NCI-H82 (cell line): ENCODE measurements around the gene LUZP2.
"Not testable (repeated sequence)": the region's sequence is repeated elsewhere in the genome, so short reads cannot be mapped to it uniquely, and the experiment has no call there.

Experiments
- DNase-seq: peaks from one replicate; lab custom pipeline; 2025; lab: John Stamatoyannopoulos, UW

The LUZP2 gene

DNA sequence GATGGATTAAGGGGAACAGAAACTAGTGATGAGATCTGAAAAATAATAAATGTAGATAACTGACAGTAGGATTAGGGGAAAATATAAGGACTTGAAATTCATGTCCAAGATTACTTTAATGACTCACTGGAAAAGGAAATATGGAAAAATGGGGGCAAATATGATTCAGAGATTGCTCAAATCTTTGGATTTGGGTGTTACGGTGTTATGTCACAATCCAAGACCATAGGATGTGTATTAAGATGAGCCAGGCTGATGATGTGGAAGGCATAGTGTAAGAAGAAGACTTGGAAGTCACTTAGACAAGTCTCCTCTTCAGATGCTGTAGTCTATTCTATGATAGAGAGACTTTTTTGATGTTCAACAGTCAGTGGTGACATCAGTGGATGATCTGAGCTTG is 323.7 kb downstream of the LUZP2 start:
- DNase-seq, result no peak

DNA sequence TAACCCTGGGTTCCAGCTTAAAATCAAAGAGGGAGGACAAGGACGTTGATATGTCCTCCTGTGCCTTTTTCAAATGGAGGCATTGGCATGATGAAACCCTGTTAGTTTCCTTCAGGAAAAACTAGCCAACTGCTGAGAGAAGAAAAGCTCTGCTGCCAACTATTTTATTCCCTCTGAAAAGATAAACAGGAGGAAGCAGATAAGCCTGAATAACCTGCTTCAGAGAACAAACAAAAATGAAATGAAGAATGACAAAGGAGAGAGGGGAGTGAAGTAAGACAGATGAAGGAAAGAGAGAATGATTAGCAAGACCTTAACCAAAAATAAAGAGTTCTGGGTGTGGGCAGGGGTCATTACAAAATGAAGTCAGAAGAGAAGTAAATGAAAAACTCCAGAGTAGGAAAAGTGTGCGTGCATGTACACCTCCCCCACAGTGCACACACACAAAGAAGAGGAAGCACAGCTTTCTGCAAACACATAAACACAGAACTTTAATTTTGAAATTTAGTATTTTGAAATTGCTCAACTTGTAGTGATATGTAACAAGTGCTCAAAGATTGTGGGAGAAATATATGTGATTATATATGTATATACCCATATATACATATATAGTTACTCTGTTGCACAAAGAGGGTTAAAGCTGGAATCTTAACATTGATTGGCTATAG is 332.2 kb downstream of the LUZP2 start:
- DNase-seq, result no peak

DNA sequence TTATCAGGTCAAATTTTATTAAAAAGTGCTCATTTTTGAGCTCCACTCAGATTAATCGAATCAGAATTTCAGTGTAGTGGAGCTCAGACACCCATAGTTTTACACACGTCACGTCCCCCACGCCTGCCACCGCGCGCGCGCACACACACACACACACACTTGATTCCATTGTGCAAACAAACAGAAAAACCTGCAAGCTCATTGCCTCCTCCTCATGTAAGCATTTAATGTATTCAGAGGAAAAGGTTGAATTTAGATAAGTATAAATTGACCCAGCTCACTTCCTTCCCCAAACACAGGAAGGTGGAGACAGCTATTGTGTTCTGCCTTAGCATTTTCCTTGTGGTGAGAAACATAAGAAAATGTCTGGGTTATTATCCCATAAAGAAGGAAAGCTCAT is 336.7 kb downstream of the LUZP2 start:
- DNase-seq, result no peak

DNA sequence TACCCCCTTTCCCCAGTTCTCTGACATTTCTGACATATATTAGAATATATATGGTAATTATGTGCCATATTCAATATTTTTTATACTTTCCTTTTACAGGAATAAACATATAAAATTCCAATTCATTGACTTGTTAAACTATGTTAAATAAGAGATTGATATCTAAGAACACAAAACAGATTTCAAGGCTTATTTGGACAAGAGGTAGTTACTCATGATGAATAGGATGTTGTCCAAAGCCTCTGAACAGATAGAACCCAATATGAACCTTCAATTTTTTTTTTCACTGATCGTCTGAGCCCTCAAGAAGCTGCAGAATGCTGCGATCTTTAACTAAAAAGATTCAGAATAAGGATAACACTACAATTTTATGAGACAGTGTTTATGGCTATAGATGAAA is 340.3 kb downstream of the LUZP2 start:
- DNase-seq, result no peak

- DNase-seq, result no peak
Measured at GRCh38 chr11:24842308-24842707, 345.5 kb downstream of the LUZP2 start.

DNA sequence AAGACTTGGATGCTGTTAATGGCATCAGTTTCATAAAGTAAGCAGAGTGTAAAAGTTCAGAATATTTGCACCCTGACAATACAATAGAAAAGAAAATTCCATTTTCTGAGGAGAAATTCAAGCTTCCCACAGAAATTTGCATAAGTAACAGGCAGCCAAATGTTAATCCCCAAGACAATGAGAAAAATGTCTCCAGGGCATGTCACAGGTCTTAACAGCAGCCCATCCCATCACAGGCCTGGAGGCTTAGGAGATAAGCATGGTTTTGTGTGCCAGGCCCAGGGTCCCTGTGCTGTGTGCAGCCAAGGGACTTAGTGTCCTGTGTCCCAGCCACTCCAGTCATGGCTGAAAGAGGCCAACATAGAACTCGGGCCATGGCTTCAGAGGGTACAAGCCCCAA is 347.6 kb downstream of the LUZP2 start:
- DNase-seq, result no peak

DNA sequence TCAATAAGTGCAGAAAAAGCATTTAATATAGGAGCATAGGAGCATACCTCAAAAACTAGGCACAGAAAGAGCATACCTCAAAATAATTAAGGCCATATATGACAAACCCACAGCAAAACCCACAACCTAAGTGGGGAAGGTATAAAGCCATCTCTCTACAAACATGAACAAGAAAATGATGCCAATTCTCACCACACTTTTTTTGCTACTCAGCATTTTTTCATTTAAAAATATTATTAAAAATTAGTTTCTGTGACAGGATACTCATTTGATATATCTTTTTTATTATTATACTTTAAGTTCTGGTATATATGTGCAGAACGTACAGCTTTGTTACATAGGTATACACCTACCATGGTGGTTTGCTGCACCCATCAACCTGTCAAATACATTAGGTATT is 352.0 kb downstream of the LUZP2 start:
- DNase-seq, result no peak

DNA sequence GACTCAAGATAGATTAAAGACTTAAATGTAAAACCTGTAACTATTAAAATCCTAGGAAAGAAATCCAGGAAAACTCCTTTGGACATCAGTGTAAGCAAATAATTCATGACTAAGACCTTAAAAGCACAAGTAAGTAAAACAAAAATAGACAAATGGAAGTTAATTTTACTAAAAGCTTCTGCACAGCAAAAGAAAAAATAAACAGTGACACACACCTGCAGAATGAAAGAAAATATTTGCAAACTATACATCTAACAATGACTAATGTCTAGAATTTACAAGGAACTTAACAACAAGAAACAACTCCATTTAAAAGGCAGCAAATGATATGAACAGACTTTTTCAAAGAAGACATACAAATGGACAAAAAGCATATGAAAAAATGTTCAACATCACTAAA is 359.1 kb downstream of the LUZP2 start:
- no peak for DNase-seq

DNA sequence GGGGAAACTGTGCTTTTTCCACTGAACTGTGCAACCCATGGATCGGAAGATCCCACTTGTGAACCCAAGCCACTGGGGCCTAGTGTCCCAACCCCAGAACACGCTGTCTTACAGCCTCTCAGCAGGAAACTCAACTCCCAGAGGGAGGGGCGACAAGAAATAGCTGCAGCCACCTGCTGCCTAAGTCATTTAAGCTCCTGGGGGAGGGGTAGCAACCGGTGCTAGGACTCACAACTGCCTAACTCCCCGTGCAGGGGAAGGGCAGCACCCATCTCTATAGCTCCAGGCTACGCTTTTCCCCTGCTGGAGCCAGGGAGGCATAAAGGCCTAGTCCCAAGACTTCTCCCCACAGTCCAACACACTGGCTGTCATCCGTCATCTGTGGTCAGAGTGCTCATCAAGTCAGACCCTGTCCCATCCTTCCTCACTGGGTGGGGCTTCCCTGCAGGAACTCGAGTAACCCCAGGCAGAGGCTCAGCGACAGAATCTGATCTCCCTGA is 363.0 kb downstream of the LUZP2 start:
- peak; percentile 57 for DNase-seq

- no peak for DNase-seq
Measured at GRCh38 chr11:24861440-24861839, 364.6 kb downstream of the LUZP2 start.

- no peak for DNase-seq
Measured at GRCh38 chr11:24866743-24867142, 369.9 kb downstream of the LUZP2 start.

- no peak for DNase-seq
Measured at GRCh38 chr11:24870048-24870447, 373.2 kb downstream of the LUZP2 start.

- DNase-seq, result no peak
Measured at GRCh38 chr11:24872186-24872585, 375.3 kb downstream of the LUZP2 start.

DNA sequence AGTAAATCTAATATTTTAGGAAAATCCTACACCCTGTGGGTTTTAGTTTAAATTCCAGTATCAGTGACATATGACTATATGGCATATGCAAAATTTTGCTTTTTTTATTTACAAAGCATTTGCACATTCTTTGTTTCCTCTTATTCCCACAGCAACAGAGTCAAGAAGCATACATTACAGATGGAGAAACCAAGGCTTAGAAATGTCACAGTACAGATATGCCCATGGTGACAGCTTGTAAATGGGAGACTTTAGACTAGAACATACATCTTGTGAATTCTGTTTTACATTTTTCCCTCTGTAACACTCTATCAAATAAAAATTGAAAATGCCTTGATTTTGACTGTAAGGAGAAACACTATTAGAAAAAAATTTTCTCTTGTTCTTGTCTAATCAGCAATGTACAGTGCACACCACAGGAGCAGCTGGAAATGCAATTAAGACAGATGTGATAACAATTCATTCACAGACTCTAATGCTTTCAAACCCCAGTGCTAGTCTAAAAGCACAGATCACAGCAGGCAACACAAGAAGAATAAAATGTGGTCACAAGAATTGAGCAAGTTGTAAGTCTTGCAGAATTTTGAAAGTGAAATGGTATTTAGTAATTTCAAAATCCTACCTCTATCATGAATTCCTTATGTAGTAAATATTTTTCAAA is 375.9 kb downstream of the LUZP2 start:
- DNase-seq, result no peak

DNA sequence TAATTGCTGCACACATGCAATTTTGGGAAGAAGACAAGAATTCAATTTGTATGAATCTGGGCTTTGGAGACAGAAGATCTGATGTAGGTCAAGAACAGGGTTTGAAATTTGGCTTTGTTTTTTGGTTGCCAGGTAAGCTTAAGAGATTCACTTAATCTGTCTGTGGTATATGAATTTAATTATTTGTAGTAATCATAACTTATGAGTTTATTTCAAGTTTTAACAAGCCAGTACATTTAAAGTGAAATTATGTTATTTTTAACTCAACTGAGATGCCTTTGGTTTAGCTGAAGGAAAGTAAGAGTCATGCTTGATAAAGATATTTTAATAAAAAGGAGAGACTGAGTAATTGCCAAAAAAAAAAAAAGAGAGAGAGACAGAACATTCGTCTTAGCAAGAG is 384.1 kb downstream of the LUZP2 start:
- DNase-seq, result no peak

DNA sequence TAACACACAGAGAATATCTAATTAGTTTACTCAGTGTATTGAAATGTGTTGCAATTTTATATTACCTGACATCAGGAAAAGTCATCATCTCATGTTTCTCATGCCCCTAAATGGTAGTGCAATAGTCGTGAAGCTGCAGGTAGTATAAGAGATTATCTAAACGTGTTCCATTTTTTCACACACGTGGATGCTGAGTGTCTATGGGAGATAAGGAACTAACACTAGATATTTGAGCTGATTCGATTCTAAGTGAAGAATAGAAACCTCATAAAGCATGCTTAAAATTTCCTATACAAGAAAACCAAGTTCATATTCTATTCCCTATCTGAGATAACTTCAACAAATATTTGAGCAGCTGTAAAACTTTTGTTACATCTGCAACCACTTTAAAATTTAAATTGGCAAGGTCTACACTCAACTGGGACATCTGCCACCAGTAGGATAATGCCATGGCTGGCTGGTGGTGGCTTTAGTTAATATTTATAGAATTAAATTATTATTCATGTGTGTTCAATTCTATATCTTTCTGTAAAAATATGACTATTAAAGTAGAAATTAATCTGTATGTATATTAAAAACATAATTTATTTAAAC is 388.8 kb downstream of the LUZP2 start:
- no peak for DNase-seq

- DNase-seq, result no peak
Measured at GRCh38 chr11:24886880-24887619, 390.2 kb downstream of the LUZP2 start.

DNA sequence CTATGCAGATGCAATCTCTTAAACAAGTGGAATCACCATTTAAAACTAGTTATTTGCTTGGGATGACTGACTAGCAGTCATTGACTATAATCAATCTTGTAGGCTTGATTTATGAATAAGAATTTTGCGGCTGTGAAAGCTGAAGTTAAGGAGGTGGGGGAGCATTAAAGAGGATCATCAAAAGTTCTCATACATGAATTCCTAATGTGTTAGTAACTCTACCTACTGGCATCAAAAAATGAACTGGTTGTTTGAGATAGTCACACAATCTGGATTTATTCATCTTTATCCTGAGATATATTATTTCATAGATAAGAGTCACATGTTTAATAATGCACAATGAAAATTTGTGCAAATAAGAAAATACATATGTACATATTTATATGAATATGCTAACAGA is 393.6 kb downstream of the LUZP2 start:
- DNase-seq, result no peak

DNA sequence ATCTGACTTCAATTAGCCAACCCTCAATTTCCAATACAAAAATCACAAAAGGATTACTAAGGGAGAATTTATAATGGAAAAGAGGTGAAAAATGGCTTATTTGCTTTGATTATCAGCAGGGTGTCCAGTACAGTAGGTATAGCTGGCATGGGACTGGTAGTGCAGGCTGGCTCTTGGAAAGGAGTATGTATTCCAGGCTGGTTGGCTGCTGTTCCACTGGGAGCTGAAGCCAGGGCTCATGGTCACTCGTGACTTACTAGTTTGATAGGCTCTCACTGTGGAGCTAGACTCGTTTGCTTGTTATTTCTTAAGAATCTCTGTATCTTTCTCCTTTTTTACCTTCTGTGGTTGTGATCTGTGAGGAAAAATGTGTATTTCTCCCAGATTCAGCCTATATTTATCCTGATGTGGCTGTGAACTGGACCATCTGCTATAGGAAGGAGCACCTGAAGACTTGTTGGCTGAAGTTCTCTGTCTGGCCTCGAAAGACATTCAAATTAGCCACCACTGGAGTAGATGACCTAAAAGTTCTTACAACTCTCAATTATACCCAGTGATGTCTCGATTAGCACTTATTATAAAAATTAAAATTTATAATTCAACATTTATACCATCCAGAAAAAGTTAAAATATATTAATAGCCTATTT is 395.1 kb downstream of the LUZP2 start:
- DNase-seq, result not testable (repeated sequence)

DNA sequence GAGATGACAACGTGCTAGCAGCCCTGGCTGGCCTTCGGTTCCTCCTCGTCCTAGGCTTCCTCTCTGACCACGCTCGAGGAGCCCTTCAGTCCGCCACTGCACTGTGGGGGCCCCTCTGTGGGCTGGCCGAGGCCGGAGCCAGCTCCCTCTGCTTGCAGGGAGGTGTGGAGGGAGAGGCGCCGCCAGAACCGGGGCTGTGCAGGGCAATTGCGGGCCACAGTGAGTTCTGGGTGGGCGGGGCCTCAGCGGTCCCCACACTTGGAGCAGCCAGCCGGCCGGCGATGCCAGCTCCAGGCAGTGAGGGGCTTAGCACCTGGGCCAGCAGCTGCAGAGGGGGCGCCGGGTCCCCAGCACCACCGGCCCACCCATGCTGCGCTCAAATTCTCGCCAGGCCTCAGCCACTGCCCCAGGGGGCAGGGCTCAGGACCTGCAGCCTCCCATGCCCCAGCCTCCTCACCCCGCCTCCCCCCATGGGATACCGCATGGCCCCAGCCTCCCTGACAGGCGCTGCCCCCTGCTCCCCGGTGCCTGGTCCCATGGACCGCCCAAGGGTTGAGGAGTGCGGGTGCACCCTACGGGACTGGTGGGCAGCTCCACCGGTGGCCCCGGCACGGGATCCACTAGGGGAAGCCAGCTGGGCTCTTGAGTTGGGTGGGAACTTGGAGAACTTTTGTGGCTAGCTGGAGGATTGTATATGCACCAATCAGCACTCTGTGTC is 399.4 kb downstream of the LUZP2 start:
- DNase-seq, result no peak

DNA sequence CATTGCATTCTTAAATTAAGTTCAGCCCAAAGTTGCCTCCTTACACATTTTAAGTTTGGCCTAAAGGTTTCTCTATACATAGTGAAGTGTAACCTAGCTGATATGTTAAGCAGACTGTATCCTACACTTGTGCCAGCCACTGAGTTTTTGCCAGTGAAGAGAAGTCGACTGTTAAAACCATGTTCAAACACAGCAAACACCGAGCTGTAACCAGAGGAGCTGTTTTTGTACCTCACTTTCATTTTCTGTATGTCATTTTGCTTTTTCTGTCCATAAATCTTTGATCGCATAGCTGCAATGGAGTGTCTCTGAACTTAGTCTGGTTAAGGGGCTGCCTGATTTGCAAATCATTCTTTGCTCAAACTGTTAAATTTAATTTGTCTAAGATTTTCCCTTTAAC is 403.7 kb downstream of the LUZP2 start:
- DNase-seq, result no peak
